Stimulated activated CD4-positive, alpha-beta T cell treated with anti-CD3 and anti-CD28 coated beads, Interleukin-1b, Interleukin-23, amount 100 ng/mL, for 4 hours (primary cell): ENCODE measurements around the gene ZDHHC12.

Experiments used
- DNase-seq, 2 donors: peaks; one replicate each; pipeline ENCODE4 v3.0.0-alpha.2; 2020; ENCODE audit warnings: low read depth in 2 of 2

ZDHHC12 gene

DNA sequence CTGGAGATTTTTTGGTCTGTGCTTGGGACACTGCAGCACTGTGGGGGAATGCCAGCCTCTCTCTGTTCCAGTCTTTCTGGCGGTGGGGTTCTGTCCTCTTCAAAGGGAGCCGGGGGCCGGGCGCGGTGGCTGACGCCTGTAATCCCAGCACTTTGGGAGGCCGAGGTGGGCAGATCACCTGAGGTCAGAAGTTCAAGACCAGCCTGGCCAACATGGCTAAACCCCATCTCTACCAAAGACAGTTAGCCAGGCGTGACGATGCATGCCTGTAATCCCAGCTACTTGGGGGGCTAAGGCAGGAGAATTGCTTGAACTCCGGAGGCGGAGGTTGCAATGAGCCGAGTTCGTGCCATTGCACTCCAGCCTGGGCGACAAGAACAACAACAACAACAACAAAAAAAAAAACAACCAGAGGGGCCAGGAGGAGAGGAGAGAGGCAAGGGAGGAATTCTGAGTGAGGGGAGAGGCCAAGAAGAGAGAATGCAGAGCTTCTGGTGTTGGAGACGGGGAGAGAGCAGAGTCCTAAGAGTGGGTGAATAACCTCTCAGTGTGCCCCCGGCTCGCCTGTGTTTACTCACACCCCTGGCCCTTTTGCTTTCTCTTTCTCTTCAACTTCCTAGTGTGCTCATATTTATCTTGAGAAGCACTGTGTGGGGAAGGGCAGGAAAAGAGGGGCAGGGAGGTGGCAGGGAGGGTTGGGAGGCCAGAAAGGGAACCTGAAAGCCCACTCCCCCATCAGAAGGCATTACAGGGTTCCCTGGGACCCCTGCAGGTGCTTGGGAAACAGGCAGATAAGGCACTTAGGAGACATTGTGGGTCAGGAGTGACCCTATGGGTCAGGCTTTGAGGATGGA lies 38.1 kb downstream of the ZDHHC12 start:
- peak; percentile 23 to 38 for DNase-seq

DNA sequence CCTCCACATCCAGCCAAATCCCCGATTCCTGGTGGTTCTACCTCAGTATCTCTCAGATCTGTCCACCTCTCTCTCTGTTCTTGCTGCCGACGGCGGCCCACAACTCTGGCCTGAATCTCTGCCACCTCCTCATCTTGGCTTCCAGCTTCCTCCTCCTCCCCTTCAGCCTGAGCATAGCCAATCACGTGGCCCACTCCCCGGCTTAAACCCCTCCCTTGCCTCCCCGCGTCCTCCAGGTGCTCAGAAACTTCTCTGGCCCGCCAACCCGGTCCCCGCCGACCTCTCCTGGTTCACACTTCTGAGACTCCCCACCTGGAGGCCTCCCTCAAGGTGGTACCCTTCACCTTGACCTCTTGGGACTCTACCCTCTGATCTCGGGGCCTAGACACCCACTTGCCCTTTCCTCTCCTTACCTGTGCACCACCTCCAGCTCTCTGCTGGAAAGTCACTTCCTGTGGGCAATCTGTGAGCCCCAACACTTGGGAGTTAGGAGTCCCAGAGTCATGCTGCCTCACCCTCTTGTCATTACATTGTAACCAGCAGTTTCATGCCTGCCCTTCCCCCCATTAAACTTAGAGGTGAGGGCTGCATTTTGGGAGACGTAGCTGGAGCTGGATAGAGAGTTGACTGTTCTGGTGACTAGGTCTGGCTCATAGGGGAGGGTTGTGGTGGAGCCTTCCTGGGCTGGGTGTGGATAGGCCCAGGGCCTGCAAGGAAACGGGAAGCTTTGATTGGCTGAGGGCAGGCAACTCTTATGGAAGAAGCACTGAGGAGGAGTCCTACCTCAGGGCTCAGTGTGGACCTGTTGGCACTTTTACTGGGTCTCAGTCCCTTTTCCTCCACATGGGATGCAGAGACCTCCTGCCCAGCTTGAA lies 39.4 kb downstream of the ZDHHC12 start:
- peak; percentile 55 to 61 for DNase-seq

DNA sequence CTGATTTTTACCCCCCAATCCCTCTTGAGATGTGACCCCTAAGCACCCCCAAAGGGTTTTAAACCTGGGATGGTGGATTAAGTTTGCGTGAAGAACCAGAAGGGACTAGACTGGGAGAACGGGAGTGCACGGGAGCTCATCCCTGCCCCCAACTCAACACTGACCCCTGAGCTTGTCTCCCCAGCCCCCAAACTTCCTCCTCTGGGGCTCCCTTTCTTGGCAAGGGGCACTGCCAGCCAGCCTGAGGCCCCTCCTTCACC lies 39.9 kb downstream of the ZDHHC12 start:
- DNase-seq, result no peak

- DNase-seq, result peak in 1 of 2 donors; percentile 5
These were observed 40.4 kb downstream of the ZDHHC12 start for GRCh38 chr9:128683340-128684064.

- DNase-seq, result no peak
These were observed 46.1 kb downstream of the ZDHHC12 start for GRCh38 chr9:128677794-128678193.

GRCh38 chr9:128675382-128675781 lies 48.5 kb downstream of the ZDHHC12 start:
- no peak for DNase-seq
